ENCODE measurements around the gene SMIM28.
"Not testable (repeated sequence)": the region's sequence is repeated elsewhere in the genome, so short reads cannot be mapped to it uniquely, and the experiment has no call there.

The SMIM28 gene

DNA sequence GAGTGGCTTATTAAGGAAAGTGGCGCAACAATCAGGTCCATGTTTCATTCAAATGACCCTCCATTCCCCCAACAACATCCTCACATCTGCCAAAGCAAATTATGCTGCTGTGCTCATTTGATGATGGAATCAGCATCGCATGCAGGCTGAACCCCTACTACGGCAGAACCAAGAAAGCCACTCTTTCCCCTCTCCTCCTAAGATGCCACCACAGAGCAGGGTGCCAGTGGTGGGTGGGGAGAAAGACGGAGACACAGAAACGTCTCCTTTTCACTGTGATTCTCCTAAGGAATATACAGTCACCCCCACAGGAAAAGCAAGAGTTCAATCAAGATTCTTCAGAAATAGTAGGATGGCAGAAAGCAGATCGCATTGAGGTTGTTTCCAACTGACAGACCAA, 43.4 kb downstream of the SMIM28 start:
- Histone ChIP-seq H3K56ac (ENCODE audit: low read length) (no peak overlapping the region), H4K5ac (ENCODE audit: low read length) (no peak overlapping the region), H3K79me1 (ENCODE audit: low read length) (no peaks in the 10 kb centered on the region), H3K79me2 (ENCODE audit: control insufficient read depth, insufficient read depth, low read length) (no peaks in the 10 kb centered on the region), H3K4ac (ENCODE audit: low read depth, low read length) (no peak overlapping the region), H3K36me3 (ENCODE audit: control insufficient read depth, insufficient read depth, low read length) (peaks cover 2% of the 10 kb centered on the region), H2BK15ac (replicated peaks; ENCODE audit: low read depth) (no peak overlapping the region), H3K4me3 (ENCODE audit: low read length) (no peak overlapping the region), H4K8ac (ENCODE audit: low read depth, low read length) (no peak overlapping the region), H3K27ac (ENCODE audit: low read depth, low read length) (no peak overlapping the region), H2AK5ac (ENCODE audit: low read length) (no peak overlapping the region), H3K18ac (ENCODE audit: low read length) (no peak overlapping the region), H3K4me2 (ENCODE audit: low read length) (no peak overlapping the region), H3K27me3 (ENCODE audit: insufficient read depth, low read length, poor library complexity) (no peaks in the 10 kb centered on the region), H3K23ac (ENCODE audit: low read length) (no peak overlapping the region), H2BK5ac (ENCODE audit: low read length) (no peak overlapping the region), H3K9ac (ENCODE audit: low read length) (no peak overlapping the region), H2BK120ac (ENCODE audit: low read depth, low read length) (no peak overlapping the region), H3K4me1 (ENCODE audit: control insufficient read depth, low read depth, low read length) (no peaks in the 10 kb centered on the region)
- WGBS (ENCODE audit: extremely low coverage, insufficient coverage, low lambda C conversion rate), result no CpG with 5 or more reads among the region's 6 CpGs
- DNase-seq, result no peak

DNA sequence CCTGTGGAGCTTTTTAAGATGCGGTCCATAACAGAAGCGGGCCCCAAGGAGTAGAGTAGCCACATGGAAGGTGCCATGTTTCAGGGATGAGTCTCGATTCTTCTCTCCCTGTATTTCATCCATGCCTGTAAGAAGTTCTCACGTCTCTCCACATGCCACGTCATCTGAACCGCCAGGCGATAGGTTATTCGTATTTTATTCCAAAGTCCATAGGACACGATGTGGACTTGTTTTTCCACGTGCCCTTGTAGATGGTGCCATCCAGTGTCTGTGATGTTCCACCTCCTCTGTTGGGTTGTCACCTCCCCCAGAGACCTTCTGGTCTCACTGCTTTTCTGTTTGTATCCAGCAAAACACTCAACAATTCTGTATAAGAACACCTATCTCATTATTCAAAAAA, 43.9 kb downstream of the SMIM28 start:
- WGBS (ENCODE audit: extremely low coverage, insufficient coverage, low lambda C conversion rate), result no CpG with 5 or more reads among the region's 10 CpGs
- DNase-seq, result no peak
- peaks cover 2% of the 10 kb centered on the region for H3K36me3 ChIP-seq (ENCODE audit: control insufficient read depth, insufficient read depth, low read length)

DNA sequence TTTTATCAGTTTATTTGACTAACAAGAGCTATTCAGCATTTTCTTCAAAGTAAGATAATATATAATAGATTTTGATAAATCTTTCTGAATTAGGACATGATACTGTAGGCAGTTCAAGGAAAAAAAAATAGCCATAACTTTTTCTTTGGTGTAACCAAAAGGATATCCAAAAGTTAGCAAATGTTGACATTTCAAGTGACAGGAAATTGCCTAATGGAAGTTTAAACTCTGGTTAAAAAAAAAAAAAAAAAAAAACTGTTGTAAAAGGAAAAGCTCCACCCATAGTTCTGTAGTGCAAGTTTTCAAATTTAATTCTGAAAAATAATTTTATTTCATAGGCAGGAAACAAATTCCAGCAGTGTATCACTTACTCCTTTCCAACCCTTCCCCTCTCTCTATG, 45.2 kb downstream of the SMIM28 start:
- Histone ChIP-seq H3K4me2 (ENCODE audit: low read length) (no peak overlapping the region), H3K4ac (ENCODE audit: low read depth, low read length) (no peak overlapping the region), H3K27me3 (ENCODE audit: insufficient read depth, low read length, poor library complexity) (no peaks in the 10 kb centered on the region), H3K23ac (ENCODE audit: low read length) (no peak overlapping the region), H2BK120ac (ENCODE audit: low read depth, low read length) (no peak overlapping the region), H4K5ac (ENCODE audit: low read length) (no peak overlapping the region), H3K79me2 (ENCODE audit: control insufficient read depth, insufficient read depth, low read length) (no peaks in the 10 kb centered on the region), H3K79me1 (ENCODE audit: low read length) (no peaks in the 10 kb centered on the region), H3K27ac (ENCODE audit: low read depth, low read length) (no peak overlapping the region), H3K9ac (ENCODE audit: low read length) (no peak overlapping the region), H3K36me3 (ENCODE audit: control insufficient read depth, insufficient read depth, low read length) (peaks cover 2% of the 10 kb centered on the region), H2AK5ac (ENCODE audit: low read length) (no peak overlapping the region), H3K18ac (ENCODE audit: low read length) (no peak overlapping the region), H2BK15ac (replicated peaks; ENCODE audit: low read depth) (no peak overlapping the region), H3K4me1 (ENCODE audit: control insufficient read depth, low read depth, low read length) (no peaks in the 10 kb centered on the region), H4K8ac (ENCODE audit: low read depth, low read length) (no peak overlapping the region), H2BK5ac (ENCODE audit: low read length) (no peak overlapping the region), H3K4me3 (ENCODE audit: low read length) (no peak overlapping the region), H3K56ac (ENCODE audit: low read length) (no peak overlapping the region)
- DNase-seq, result no peak

More for the DNA sequence above, 43.9 kb downstream of the SMIM28 start:
- H3K79me2 ChIP-seq (ENCODE audit: control insufficient read depth, insufficient read depth, low read length), result no peaks in the 10 kb centered on the region
- no peak overlapping the region for H3K9ac ChIP-seq (ENCODE audit: low read length)
- H3K4me3 ChIP-seq (ENCODE audit: low read length), result no peak overlapping the region
- H3K79me1 ChIP-seq (ENCODE audit: low read length), result no peaks in the 10 kb centered on the region
- no peak overlapping the region for H2BK5ac ChIP-seq (ENCODE audit: low read length)
- no peak overlapping the region for H3K4ac ChIP-seq (ENCODE audit: low read depth, low read length)
- no peak overlapping the region for H2AK5ac ChIP-seq (ENCODE audit: low read length)
- H3K23ac ChIP-seq (ENCODE audit: low read length), result no peak overlapping the region
- no peak overlapping the region for H4K5ac ChIP-seq (ENCODE audit: low read length)
- no peak overlapping the region for H2BK120ac ChIP-seq (ENCODE audit: low read depth, low read length)
- H3K56ac ChIP-seq (ENCODE audit: low read length), result no peak overlapping the region
- H4K8ac ChIP-seq (ENCODE audit: low read depth, low read length), result no peak overlapping the region
- no peak overlapping the region for H3K18ac ChIP-seq (ENCODE audit: low read length)
- H3K27me3 ChIP-seq (ENCODE audit: insufficient read depth, low read length, poor library complexity), result no peaks in the 10 kb centered on the region
- H3K27ac ChIP-seq (ENCODE audit: low read depth, low read length), result no peak overlapping the region
- no peak overlapping the region for H2BK15ac ChIP-seq (replicated peaks; ENCODE audit: low read depth)
- H3K4me2 ChIP-seq (ENCODE audit: low read length), result no peak overlapping the region
- H3K4me1 ChIP-seq (ENCODE audit: control insufficient read depth, low read depth, low read length), result no peaks in the 10 kb centered on the region

DNA sequence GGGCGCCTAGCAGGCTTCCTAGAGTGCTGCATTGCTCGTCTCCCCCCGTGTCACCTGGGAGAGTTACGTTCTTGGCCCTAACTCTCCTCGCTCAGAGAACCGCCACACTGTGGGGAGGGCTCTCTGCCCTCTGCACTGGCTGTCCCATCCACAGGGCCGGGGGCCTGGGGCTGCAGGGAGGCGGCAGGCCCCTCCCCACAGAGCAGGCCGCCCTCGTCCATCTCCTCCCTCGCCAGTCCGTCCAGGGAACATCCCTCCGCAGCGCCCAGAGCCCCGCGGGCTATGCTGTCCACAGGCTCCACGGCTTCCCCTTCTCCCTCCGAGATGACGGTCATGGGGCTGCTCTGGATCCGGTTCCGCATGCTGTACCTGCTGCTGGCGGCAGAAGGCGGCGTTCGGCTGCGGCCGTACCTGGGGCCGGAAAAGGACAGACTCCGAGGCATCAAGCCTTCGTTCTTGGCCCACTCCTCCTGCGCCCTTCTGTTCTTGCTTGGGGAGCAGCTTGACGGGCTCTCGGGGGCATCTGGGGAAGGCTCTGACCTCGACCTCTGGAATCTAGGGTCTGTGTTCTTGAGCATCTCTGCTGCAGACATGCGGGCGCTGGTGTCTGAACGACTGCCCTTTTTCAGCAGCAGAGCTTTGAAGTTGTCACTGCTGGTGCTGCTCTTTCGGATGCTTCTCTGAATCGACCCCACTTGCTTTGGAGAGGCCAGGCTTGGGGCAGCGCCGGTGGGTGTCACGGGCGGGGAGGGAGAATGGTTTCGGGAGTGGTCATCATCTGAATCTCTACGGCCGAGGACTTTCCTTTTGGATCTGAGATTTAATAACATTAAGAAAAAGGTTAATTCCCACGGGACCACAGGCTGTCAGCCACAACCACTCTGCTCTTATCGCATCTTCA, 46.5 kb downstream of the SMIM28 start:
- no peak overlapping the region for H3K27ac ChIP-seq (ENCODE audit: low read depth, low read length)
- H3K27me3 ChIP-seq (ENCODE audit: insufficient read depth, low read length, poor library complexity), result no peaks in the 10 kb centered on the region
- H2BK15ac ChIP-seq (replicated peaks; ENCODE audit: low read depth), result no peak overlapping the region
- H3K9ac ChIP-seq (ENCODE audit: low read length), result no peak overlapping the region
- H3K79me1 ChIP-seq (ENCODE audit: low read length), result no peaks in the 10 kb centered on the region
- no peaks in the 10 kb centered on the region for H3K79me2 ChIP-seq (ENCODE audit: control insufficient read depth, insufficient read depth, low read length)
- no peak overlapping the region for H3K23ac ChIP-seq (ENCODE audit: low read length)
- H2BK120ac ChIP-seq (ENCODE audit: low read depth, low read length), result no peak overlapping the region
- no peak overlapping the region for H3K18ac ChIP-seq (ENCODE audit: low read length)
- H3K4ac ChIP-seq (ENCODE audit: low read depth, low read length), result no peak overlapping the region
- H3K4me1 ChIP-seq (ENCODE audit: control insufficient read depth, low read depth, low read length), result no peaks in the 10 kb centered on the region
- H2BK5ac ChIP-seq (ENCODE audit: low read length), result no peak overlapping the region
- H3K36me3 ChIP-seq (ENCODE audit: control insufficient read depth, insufficient read depth, low read length), result peaks cover 2% of the 10 kb centered on the region
- H2AK5ac ChIP-seq (ENCODE audit: low read length), result no peak overlapping the region
- no peak for DNase-seq
- no peak overlapping the region for H3K4me2 ChIP-seq (ENCODE audit: low read length)
- H3K56ac ChIP-seq (ENCODE audit: low read length), result no peak overlapping the region
- H3K4me3 ChIP-seq (ENCODE audit: low read length), result no peak overlapping the region
- no CpG with 5 or more reads among the region's 48 CpGs for WGBS (ENCODE audit: extremely low coverage, insufficient coverage, low lambda C conversion rate)
- no peak overlapping the region for H4K5ac ChIP-seq (ENCODE audit: low read length)
- no peak overlapping the region for H4K8ac ChIP-seq (ENCODE audit: low read depth, low read length)

DNA sequence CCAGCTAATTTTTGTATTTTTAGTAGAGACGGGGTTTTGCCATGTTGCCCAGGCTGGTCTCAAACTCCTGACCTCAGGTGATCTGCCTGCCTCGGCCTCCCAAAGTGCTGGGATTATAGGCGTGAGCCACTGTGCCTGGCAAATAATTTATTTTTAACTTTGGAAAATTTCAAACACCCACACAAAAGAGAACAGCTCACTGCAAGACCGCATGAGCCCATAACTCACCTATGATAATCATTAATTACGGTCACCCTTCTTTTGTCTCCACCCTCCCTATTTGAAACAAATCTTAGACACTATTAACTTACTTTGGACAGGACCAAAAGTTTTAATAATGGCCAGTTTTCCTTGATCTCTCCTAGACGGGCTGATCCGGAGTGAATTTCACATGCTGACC, 47.6 kb downstream of the SMIM28 start:
- not testable (repeated sequence) for H3K56ac ChIP-seq (ENCODE audit: low read length); H3K27me3 ChIP-seq (ENCODE audit: insufficient read depth, low read length, poor library complexity); H2BK5ac ChIP-seq (ENCODE audit: low read length); H2BK120ac ChIP-seq (ENCODE audit: low read depth, low read length); H3K4ac ChIP-seq (ENCODE audit: low read depth, low read length); H2BK15ac ChIP-seq (replicated peaks; ENCODE audit: low read depth); H4K8ac ChIP-seq (ENCODE audit: low read depth, low read length); H3K79me1 ChIP-seq (ENCODE audit: low read length); H3K36me3 ChIP-seq (ENCODE audit: control insufficient read depth, insufficient read depth, low read length); DNase-seq; H3K79me2 ChIP-seq (ENCODE audit: control insufficient read depth, insufficient read depth, low read length); H3K4me2 ChIP-seq (ENCODE audit: low read length); H3K4me1 ChIP-seq (ENCODE audit: control insufficient read depth, low read depth, low read length); H4K5ac ChIP-seq (ENCODE audit: low read length); H3K4me3 ChIP-seq (ENCODE audit: low read length); H3K9ac ChIP-seq (ENCODE audit: low read length); H3K18ac ChIP-seq (ENCODE audit: low read length); H3K27ac ChIP-seq (ENCODE audit: low read depth, low read length); H3K23ac ChIP-seq (ENCODE audit: low read length); H2AK5ac ChIP-seq (ENCODE audit: low read length)
- no CpG with 5 or more reads among the region's 7 CpGs for WGBS (ENCODE audit: extremely low coverage, insufficient coverage, low lambda C conversion rate)

Measured in mesendoderm (in vitro differentiated cells).